ENCODE results near the gene NR2F2.

Gene NR2F2

GRCh38 chr15:96330450-96331143, at the start of gene NR2F2:
Gene NR2F2, plus strand, starts transcription at chr15:96330700. Its CDS starts 1,406 bp downstream, at chr15:96332106.
- peak; percentile 89 for DNase-seq

GRCh38 chr15:96285305-96285704, 45.2 kb upstream of the NR2F2 start:
- no peak for DNase-seq

- DNase-seq, result no peak
Measured at GRCh38 chr15:96285729-96286254, 44.7 kb upstream of the NR2F2 start.

- DNase-seq, result no peak
Measured at GRCh38 chr15:96290679-96291078, 39.8 kb upstream of the NR2F2 start.

- no peak for DNase-seq
Measured at GRCh38 chr15:96292635-96293034, 37.9 kb upstream of the NR2F2 start.

- no peak for DNase-seq
Measured at GRCh38 chr15:96293441-96293840, 37.1 kb upstream of the NR2F2 start.

- DNase-seq, result no peak
Measured at GRCh38 chr15:96294766-96295165, 35.7 kb upstream of the NR2F2 start.

GRCh38 chr15:96296264-96296663, 34.2 kb upstream of the NR2F2 start:
- DNase-seq, result no peak

- DNase-seq, result no peak
Measured at GRCh38 chr15:96297783-96298182, 32.7 kb upstream of the NR2F2 start.

- no peak for DNase-seq
Measured at GRCh38 chr15:96298217-96298616, 32.3 kb upstream of the NR2F2 start.

- no peak for DNase-seq
Measured at GRCh38 chr15:96300836-96301235, 29.7 kb upstream of the NR2F2 start.

GRCh38 chr15:96303503-96304056, 26.9 kb upstream of the NR2F2 start:
- DNase-seq, result no peak

- DNase-seq, result no peak
Measured at GRCh38 chr15:96304839-96305238, 25.7 kb upstream of the NR2F2 start.

GRCh38 chr15:96306321-96306720, 24.2 kb upstream of the NR2F2 start:
- DNase-seq, result no peak

GRCh38 chr15:96307856-96308394, 22.6 kb upstream of the NR2F2 start:
- DNase-seq, result no peak

GRCh38 chr15:96309143-96309660, 21.3 kb upstream of the NR2F2 start:
- DNase-seq, result no peak

- DNase-seq, result no peak
Measured at GRCh38 chr15:96311256-96311955, 19.1 kb upstream of the NR2F2 start.

GRCh38 chr15:96311956-96312294, 18.6 kb upstream of the NR2F2 start:
- no peak for DNase-seq

GRCh38 chr15:96312641-96313335, 17.7 kb upstream of the NR2F2 start:
- no peak for DNase-seq

- no peak for DNase-seq
Measured at GRCh38 chr15:96314518-96314917, 16.0 kb upstream of the NR2F2 start.

GRCh38 chr15:96314963-96315362, 15.5 kb upstream of the NR2F2 start:
- no peak for DNase-seq

GRCh38 chr15:96316953-96317629, 13.4 kb upstream of the NR2F2 start:
- DNase-seq, result no peak

Data from suppressor macrophage treated with lipopolysaccharide for 4 hours (primary cell).